GM18861 (cell line): ENCODE measurements around the gene ARHGEF7.

ENCODE experiments used
- ATAC-seq: cut with Tn5 transposase; IDR thresholded peaks from one replicate; pipeline ENCODE4 v1.9.1; 2021; ENCODE audit not compliant: unreplicated experiment

ARHGEF7 gene

DNA sequence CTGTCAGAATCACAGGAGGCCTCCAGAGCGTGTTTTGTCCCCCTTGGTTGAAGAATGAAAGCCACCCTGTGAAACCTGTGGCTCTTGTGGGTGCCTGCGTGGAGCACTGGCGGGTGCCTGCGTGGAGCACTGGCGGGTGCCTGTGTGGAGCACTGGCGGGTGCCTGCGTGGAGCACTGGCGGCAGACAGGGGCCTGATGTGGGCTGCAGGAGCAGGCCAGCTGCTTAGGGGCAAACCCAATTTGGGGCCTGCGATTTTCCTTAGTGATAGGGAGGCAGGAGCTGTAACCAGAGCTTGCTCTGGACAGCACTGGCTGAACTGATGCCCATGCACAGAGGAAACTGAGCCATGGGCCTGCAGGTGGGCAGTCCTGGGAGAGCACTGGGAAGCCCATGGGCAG, 24.3 kb downstream of the ARHGEF7 start:
- no peak for ATAC-seq

DNA sequence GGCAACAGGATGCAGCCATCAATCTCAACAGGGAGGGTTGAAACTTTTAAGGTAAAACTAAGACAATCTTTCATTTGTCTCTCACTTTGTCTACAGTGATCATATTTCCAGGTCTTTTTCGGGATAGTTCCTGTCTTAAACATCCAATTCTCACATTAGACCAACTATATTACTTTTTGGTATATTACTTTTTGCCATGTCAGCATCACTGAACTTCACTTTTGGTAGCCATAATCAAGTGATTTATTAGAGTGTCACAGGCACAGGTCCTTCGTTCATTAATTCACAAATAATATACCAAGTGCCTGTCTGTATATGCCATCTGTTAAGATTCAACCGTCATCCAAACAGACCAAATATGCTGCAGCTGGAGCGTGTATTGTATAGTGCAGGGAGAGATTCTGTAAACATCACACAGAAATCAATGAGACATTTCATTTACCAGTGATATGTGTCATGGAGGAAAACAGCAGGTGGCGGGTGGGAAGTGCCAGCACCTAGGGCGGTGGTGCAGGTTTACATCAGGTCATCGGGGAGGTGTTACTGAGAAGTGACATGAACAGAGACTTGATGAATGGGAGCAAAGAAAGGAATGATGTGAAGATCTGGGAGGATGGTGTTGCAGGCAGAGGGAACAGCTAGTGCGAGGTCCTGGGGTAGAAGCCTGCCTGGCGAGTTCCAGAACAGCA, 24.9 kb downstream of the ARHGEF7 start:
- no peak for ATAC-seq

DNA sequence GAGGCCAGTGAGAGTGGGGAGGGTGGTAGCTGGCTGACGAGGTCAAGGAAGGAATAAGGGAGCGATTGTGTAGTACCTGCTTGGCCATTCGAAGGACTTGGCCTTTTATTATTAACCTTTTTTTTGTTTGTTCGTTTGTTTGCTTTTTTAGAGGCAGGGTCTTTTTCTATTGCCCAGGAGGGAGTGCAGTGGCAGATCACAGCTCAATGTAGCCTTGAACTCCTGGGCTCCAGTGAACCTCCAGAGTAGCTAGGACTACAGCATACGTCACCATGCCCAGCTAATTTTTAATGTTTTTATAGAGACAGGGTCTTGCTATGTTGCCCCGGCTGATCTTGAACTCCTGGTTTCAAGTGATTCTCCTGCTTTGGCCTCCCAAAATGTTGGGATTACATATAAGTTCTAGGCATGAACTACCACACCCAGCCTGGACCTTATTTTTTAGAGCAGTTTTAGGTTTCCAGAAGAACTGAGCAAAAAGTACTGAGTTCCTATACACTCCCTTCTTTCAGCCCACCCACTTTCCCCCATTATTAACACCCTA, 25.5 kb downstream of the ARHGEF7 start:
- no peak for ATAC-seq

DNA sequence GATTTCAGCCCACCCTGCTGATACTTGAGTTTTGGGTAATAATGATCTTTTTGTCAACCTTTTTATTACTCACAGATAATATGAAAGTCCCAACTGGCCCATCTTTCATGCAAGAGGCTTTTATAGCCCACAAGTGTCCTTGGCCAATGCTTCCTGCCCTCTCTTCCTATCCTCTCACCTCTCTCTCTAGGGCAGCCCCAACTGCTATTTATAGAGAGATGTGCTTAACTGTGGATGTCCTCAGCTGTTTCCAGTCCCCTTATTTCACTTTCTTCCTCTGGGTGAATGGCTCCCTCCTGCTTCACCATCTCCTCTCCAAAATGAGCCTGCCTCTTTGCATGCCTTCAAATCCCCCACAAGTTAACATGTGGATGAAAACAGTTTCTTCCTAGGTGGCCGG, 27.4 kb downstream of the ARHGEF7 start:
- ATAC-seq = no peak

DNA sequence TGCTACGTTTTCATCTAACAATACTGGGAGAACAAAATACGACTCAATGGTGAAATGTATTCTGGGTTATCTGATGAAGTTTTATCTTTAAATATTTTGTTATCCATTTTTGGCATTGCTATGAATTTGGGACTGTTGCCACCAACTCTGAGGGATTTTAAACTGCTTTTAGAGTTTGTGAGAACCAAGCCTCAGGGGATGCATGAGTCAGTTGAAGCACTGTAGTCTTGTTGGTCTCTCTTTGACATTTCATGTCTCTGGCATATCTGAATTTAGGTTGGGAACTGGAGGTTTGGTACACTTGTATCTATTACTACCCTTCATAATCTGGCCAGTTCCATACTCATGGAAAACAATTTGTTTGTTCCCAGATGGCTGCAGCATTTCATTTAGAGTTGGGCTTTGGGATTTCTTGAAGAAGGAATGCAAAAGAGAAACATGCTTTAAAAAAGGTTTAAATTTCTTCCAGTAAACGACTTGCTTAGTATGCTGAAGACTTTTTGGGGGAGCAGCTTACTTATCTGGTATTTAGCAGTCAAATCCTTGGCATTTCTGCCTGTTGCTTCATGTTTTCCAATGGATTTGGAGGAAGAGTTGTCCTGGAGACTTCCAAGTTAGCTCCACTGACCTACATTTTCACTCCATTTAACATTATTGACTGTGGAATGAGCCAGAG, 28.9 kb downstream of the ARHGEF7 start:
- no peak for ATAC-seq

DNA sequence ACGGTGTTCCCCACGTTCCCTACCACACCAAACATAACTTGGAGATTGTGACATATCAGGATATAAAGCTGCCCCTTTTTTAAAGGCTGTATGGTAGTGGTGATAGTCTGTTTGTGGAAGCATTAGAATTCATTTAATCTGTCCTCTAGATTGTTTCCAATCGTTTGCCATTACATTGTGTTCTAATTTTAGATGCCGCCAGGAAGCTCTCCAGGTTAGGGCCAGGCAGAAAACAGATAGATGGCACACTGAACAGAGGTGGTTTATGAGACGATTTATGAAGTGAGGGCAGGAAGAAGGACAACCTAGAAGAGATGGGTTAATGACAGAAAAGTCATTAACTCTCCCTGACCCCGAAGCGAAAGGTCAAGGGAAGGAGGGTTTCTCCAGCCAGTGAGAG, 30.0 kb downstream of the ARHGEF7 start:
- ATAC-seq = no peak

DNA sequence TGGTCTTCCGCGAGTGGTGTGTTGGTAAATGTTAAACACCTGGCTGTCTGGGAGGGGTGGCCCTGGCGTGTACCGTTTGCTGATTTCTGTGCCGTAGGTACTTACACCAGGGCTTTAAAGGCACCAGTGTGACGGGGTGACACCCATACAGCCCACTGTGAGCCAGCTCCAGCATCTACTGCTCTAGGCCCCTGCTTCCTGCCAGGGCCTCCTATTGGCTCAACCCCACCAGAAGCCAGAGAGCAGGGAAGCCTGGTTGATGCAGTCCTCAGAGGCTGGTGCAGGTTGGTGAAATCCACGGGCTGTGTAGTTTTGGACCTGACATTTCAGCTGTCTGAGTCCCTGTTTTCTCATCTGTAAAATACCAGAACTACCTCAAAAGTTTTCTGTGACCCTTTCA, 30.4 kb downstream of the ARHGEF7 start:
- ATAC-seq = no peak

DNA sequence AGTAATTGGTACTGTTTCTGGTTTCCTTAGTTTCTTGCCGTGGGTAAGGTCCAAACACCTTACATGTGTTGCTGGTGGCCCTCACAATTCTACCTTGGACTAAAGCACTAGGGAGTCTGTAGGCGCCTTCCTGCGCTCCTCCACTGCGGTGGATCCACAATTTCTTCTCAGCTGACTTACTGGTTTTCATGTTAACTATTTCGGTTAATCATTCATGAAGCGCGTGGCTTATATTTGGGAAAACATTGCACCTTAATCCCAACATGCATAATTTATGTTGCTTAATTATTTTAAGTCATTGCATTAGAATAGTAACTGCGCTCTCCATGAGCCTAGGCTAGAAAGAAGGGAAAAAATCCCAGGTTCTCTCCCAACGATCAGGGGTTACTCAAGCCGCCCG, 37.7 kb downstream of the ARHGEF7 start:
- no peak for ATAC-seq

DNA sequence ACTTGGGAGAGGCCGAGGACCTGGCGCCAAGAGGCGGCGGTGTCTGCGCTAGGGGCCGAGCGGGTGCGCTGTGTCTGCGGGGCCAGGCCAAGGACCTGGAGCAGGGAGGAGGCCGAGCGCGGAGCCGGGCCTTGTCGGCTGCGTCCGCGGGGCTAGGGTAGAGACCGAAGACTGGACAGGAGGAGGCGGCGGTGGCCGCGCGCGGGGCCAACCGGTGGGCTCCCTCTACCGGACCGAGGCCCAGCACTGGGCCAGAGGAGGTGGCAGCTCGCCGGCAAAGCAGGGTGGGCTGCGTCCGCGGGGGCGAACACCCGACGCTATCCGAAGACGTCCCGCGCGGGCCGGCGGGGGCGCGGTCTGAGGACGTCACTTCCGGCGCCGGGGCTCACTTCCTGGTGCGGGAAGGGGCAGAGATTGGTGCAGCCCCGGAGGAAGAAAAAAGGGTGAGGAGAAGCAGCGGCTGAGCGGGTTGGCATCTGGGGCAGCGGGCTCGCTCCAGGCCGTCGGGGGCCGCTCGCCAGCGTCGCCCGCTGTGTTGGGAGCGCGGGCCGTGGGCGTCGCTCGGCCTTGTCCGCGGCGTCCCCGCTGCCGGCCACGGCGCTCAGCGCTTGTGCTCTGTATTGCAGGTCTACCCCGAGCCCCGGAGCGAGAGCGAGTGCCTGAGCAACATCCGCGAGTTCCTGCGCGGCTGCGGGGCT, 38.3 kb downstream of the ARHGEF7 start:
- ATAC-seq = peak; percentile 80

DNA sequence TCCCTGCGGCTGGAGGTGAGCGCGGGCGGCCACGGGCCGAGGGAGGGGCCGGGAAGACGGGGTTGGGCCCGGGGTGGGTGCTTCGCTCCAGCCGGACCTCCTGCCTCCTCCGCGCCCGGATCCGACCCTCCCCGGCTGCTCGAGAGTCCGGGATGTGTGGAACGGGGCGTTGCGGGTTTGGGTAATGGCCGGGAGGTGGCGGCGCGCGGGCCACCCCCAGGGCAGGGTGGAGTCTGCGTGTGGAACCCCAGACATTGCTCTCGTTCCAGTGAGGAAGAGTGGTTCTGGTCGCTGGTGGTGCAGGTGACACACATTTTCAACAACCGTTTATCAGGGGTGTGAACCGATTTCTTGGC, 38.8 kb downstream of the ARHGEF7 start:
- ATAC-seq = peak; percentile 30

DNA sequence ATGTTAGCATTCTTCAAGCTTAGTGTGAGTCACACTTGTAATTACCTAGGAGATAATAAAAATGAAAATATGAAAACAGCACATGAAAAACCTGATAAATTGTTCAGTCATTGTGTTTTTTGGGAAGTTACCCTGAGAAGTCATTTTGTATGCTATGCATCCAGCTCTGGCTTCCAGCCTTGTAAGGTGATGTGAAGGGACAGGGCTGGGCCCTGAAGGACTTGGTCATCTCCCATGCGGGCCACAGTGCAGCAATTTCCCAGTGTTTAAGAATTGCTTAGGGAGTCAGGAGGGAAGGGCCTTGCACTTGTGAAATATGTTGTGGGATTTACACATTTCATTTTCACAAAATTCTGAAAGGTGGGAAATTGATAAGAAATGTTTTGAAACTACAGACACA, 41.3 kb downstream of the ARHGEF7 start:
- ATAC-seq = no peak

DNA sequence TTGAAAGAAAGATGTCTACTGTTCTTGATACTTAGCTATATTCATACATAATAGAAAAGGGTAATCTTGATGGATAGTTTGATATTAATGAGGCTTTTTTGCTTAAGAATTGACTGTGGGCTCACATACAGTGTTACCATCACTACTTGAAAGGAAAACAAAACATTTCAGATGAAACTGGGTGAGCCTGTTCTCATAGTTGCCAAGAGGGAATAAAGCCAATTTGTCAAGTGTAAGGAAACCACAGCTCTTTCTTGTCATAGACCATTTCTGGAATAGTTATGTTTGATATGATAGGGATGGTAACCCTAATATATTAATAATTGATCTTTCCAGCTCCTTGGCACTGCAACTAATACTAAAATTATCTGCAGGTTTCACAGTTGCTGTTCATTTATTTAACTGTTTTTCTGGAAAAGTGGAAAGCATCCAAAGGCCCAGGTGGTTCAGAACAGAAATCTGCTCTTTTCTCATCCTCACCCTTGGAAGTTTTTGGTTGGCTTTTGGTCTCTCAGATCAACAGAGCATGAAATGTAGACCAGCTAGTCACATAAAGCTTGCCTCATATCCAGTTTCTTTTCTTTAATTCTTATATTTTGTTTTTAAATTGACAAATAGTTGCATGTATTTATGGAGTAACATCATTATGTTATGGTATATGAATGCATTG, 43.2 kb downstream of the ARHGEF7 start:
- no peak for ATAC-seq

DNA sequence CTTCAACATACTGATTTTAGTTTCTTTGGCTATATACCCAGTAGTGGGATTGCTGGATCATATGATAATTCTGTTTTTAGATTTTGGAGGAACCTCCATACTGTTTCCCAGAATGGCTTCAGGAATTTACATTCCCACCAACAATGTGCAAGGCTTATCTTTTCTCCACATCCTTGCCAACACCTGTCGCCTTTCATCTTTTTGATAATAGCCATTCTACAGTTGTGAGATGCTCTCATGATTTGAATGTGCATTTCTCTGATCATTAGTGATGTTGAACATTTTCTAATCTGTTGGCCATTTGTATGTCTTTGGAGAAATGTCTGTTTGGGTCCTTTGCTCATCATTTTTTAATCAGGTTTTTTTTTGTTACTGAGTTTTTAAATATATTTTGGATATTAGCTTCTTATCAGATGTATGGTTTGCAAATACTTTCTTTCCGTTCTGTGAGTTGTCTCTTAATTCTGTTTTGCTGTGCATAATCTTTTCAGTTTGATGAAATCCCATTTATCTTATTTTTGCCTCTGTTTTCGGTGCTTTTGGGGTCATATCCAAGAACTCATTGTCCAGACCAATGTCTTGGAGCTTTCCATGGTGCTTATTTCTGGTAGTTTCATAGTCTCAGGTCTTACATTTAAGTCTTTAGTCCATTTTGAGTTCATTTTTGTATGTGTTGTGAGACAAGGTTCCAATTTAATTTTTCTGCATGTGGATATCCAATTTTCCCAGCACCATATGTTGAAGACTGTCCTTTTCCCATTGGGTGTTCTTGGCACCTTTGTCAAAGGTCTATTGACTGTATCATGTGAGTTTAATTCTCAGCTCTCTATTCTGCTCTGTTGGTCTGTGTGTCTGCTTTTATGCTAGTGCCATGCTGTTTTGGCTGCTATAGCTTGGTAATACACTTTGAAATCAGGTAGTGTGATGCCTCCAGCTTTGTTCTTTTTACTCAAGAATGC, 44.5 kb downstream of the ARHGEF7 start:
- ATAC-seq = no peak

DNA sequence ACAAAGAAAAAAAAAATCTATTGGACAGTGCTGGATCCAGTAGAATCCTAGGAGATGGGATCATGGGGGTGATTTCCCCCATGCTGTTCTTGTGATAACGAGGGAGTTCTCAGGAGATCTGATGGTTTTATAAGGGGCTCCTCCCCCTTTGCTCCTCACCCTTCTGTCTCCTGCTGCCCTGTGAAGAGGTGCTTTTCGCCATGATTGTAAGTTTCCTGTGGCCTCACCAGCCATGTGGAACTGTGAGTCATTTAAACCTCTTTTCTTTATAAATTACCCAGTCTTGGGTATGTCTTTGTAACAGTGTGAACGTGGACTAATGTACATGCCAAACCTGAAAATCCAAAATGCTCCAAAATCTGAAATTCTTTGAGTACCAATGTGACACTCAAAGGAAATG, 45.5 kb downstream of the ARHGEF7 start:
- ATAC-seq = no peak

DNA sequence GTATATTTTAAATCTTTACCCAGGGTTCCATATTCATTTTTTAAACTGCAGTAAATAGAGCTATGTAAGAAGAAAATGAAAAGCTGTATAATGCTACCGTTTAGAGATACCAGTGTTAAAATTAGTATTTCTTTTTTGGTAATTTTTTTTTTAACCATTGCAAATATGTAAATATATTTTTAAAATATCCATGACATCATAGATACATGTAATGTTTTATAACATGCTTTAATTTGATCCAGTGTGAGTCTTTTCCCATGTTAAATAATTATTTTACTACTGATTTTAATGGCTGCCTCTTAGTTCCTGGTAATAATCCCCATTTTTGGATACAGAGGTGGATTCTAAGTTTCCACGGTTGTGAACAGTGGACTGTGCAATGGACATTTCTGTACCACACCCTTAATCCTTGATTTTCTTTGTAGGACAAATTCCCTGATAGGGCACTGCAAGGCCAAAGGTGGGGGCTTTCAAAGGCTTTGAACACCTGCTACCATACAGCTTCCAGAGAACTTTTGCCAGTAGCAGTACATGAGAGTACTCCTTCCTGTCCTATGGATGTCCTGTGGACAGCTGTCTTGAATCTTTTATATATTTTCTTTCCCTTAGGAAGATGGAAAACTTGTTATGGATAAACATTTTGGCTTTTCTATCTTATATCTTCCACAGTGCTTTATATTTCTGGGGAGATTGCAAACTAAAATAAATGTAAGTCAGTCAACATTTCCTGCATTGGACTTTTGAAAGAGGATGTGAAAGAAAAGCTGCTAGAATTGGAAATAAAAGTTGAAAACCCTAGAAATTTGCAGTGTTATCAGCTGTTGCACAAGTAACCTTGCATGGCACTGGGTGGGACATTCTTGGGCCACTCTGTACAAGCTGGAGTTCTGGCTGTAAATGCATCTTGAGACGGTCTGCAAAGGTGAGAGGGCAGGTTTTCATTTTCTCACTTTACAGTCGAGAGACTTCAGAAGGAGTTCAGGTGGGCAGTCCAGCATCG, 46.8 kb downstream of the ARHGEF7 start:
- ATAC-seq = peak; percentile 45

DNA sequence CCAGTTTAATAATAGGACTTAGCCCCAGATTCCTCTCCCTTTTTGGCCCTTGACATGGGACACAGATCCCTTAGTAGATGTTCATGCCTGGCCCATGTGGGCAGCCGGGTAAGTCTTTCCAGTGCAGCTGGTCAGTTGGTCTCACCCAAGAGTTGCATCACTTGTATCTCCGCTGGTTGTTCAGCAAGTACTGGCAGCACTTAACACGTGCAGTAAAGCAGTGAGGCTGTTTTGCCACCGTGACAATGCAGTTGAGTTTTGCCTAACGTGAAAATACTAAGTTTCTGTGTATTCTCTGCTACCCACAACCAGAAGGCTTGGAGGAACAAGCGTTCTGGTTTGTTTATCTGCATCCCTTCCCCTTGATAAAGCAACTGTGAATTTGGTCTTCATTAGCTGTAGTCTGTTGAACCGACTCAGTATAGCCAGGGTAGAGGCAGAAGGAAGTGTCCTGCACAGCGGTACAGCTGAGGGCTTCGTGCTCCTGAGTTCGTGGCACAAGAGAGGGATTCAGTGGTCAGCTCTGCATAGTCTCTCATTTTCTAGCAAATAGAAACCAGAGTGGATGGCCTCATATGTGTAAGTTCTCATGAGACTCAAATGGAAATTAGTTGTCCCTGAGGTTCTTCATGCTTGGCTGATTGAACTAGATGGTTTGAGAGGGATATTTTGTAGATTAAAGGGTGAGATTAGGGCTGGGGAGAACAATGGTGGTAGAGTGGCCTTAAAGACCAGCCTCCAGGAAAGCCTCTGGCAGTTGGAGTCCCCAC, 50.3 kb downstream of the ARHGEF7 start:
- ATAC-seq = peak; percentile 35

DNA sequence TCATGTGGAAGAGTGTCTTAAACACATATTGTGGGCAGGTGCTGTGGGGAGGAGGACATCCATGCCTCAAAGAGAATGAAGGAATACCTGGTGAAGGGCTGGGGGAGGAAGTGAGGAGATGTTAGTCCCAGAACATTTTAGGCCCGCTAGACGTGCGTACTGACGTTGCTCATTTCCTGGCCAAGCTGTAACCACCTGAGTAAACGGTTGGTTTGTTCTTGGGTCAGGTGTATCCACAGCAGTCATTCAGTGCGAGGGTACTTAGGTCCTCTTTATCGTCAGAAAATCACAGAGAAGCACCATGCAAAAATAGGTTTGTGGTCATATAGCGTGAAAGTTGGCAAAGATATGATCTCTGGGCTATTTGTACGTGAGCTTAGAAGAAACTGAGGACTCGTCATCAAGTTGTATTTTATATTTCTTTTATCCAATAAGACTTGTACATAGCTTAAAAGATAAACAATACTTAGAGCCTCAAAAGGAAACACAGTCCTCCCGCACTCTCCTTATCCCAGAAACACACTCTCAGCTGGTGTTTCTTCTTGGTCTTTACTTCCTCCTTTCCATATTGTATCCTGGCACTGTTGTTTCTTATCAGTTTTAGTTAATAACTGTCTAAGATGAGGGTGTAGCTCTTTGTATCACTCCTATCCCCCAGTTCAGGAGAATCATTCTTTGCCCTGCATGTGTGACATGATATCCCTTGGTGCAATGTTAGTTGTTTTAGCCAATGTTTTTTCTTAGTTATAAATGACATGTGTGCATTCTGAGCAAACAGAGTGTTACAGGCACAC, 52.0 kb downstream of the ARHGEF7 start:
- no peak for ATAC-seq

DNA sequence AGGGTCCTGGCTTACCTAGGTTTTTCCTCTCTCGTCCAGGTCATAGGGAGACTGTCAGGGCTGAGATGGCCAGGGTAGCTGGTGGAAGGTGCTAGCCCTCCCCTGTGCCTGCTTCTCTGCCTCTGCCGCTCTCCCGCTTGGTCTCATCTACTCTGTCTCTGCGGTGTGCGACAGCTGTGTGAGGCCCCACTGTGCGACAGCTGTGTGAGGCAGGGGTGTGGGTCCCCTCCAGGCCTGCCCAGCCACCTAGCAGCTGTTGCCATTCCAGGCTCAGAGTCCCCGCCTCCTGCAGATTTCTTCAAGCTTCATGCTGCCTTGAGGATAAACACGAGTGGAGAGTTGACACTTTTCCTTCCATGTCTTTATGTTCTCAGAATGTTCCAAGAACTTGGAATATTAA, 53.0 kb downstream of the ARHGEF7 start:
- no peak for ATAC-seq
